SU-DHL-6 (cell line): ENCODE data around the gene SLC13A1.

Experiments used
- EZH2phosphoT487 ChIP-seq: fragments of 200-600 bp; sonication (generic), shearing (Covaris generic); conservative IDR thresholded peaks from 2 replicates; pipeline ENCODE4 v1.6.1; 2018; ENCODE audit warnings: mild to moderate bottlenecking, antibody characterized with exemption, low read length, moderate library complexity, mixed read lengths
- TF ChIP-seq, protein P1 (sequence below): fragments of 200-600 bp; sonication (generic); IDR thresholded peaks from one replicate; pipeline ENCODE4 v1.5.1; 2017; ENCODE audit warnings: antibody characterized with exemption, mild to moderate bottlenecking, low read length, moderate library complexity; ENCODE audit not compliant: insufficient read depth, poor library complexity, severe bottlenecking

DNA sequence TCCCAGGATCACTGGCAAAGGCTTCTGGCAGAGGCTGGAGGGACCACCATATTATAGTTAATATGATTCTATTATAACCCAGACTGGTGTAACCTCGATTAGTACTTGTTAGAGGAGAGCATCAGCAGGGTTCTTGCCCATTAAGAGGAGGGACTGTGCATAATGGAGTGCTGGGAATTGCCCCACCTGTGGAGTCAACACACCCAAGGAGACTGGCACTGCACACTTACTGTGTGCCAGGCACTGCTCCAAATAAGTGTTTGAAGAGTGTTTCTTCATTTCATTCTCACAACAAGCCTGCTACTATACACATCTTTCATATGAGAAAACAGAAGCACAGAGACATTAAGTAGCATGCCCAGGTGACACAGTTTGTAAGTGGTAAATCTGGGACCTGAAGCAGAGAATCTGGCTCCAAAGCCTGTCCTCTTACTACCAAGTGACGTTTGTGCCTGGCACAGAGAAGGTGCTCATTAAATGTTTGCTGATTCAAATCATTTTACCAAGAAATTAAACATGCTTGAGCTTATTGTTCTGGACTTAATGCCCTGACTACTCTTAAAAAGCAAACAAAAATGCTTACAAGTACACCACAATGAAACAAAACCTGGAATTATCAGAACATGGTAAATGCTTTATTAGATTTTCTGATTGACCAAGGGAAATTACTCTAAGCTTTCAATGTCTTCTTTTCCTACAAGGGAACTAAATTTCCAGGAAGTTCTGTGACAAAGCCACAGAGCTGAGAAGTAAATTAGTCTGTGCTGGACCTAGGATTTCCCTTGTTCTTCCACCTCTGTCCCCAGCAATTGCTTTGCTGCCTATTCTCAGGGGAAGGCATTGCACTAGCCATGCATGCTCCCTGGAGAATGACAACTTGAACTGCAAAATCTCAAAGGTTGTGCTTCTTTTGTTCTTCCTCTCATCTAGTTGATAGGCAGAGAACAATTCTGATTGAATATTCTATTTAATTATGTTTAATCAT lies 809 bp downstream of the SLC13A1 start:
- TF ChIP-seq EZH2phosphoT487, result no peak
- TF ChIP-seq, protein P1, sequence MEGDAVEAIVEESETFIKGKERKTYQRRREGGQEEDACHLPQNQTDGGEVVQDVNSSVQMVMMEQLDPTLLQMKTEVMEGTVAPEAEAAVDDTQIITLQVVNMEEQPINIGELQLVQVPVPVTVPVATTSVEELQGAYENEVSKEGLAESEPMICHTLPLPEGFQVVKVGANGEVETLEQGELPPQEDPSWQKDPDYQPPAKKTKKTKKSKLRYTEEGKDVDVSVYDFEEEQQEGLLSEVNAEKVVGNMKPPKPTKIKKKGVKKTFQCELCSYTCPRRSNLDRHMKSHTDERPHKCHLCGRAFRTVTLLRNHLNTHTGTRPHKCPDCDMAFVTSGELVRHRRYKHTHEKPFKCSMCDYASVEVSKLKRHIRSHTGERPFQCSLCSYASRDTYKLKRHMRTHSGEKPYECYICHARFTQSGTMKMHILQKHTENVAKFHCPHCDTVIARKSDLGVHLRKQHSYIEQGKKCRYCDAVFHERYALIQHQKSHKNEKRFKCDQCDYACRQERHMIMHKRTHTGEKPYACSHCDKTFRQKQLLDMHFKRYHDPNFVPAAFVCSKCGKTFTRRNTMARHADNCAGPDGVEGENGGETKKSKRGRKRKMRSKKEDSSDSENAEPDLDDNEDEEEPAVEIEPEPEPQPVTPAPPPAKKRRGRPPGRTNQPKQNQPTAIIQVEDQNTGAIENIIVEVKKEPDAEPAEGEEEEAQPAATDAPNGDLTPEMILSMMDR, result no peak
